Hepatocyte (in vitro differentiated cells): Measurements from ENCODE around the gene AP5B1.

Source experiments
- CTCF ChIP-seq: fragments of 200-600 bp; sonication (generic); IDR thresholded peaks from 2 replicates; pipeline ENCODE4 v1.5.1; 2016; ENCODE audit warnings: antibody characterized with exemption, mild to moderate bottlenecking; ENCODE audit not compliant: poor library complexity
- EZH2phosphoT487 ChIP-seq: fragments of 200-600 bp; sonication (generic); IDR thresholded peaks from one replicate; pipeline ENCODE4 v1.6.1; 2018; ENCODE audit warnings: antibody characterized with exemption, mild to moderate bottlenecking, low read depth, moderate library complexity; ENCODE audit not compliant: unreplicated experiment, severe bottlenecking

- no peak for TF ChIP-seq CTCF
- no peak for TF ChIP-seq EZH2phosphoT487
Measured at GRCh38 chr11:65744699-65745042, 36.1 kb downstream of the AP5B1 start.
